Lower leg skin (tissue), 4 donors: ENCODE data around the gene NKAIN2. TPM values are rescaled to one million over a fixed set of nuclear protein-coding genes. Genes with fewer than 3 reads are reported as not detected.
"Not testable (repeated sequence)": the region's sequence is repeated elsewhere in the genome, so short reads cannot be mapped to it uniquely, and the experiment has no call there.

Source experiments
- DNase-seq, 2 donors: peaks; one replicate each; pipeline ENCODE4 v3.0.0-alpha.2; 2019; ENCODE audit warnings: low spot score in 2 of 2
- H3K4me3 ChIP-seq: fragments of 200-600 bp; sonication (generic); 2 replicates; pipeline ENCODE4 v1.5.1; 2017; ENCODE audit warnings: mild to moderate bottlenecking, low read depth; ENCODE audit not compliant: poor library complexity, severe bottlenecking
- CTCF ChIP-seq, 3 donors: fragments of 450-650 bp; IDR thresholded peaks; one replicate each; pipeline ENCODE4 v1.5.1; 2016; ENCODE audit warnings: antibody characterized with exemption in 3 of 3, mild to moderate bottlenecking in 3 of 3, moderate library complexity in 2 of 3
- POLR2A ChIP-seq, 2 donors: fragments of 450-650 bp; IDR thresholded peaks; one replicate each; pipeline ENCODE4 v1.6.1; 2016 to 2017; ENCODE audit warnings: antibody characterized with exemption in 2 of 2, mild to moderate bottlenecking in 1 of 2, moderate library complexity in 1 of 2
- WGBS, 2 donors: methylation state at CpG; one replicate each; pipeline ENCODE4 v1.1.5; 2018; 5-methylcytosine and 5-hydroxymethylcytosine counted together
- intact Hi-C: fragments of 100-400 bp; cut with DNase I; formaldehyde crosslinking; loops from one replicate; pipeline ENCODE4 v1.15.0; 2023; ENCODE audit warnings: low total_unique reads
- total RNA-seq, 4 donors: library from RNA; depleted of rRNA; stranded (reverse); fragments of >200 nt; gene quantifications; one replicate each; pipeline ENCODE4 v1.1.0, GENCODE V29; 2016

The NKAIN2 gene
- total RNA-seq, 4 donors from 2014 or later: 0.37 TPM; not detected in 3

GRCh38 chr6:124551711-124552233 lies 748.1 kb downstream of the NKAIN2 start:
- no peak overlapping the region for H3K4me3 ChIP-seq
- 76 to 89% methylated on average over 3 of the region's 3 CpGs for WGBS, 2 donors
- intact Hi-C loops: loop anchor here (5.0 kb wide), 1 partner anchor 824 kb away; no protein-coding TSS in a partner anchor
- TF ChIP-seq POLR2A (IDR thresholded peaks at IDR 0.05) (no peak), CTCF (IDR thresholded peaks at IDR 0.05) (no peak)
- DNase-seq: no peak

GRCh38 chr6:124557873-124558272 lies 754.2 kb downstream of the NKAIN2 start:
- intact Hi-C loops: no loop called here
- no peak for DNase-seq
- TF ChIP-seq CTCF (IDR thresholded peaks at IDR 0.05): no peak
- no peak for TF ChIP-seq POLR2A (IDR thresholded peaks at IDR 0.05)

GRCh38 chr6:124560078-124560477 lies 756.4 kb downstream of the NKAIN2 start:
- 70 to 82% methylated on average over 2 of the region's 2 CpGs for WGBS, 2 donors
- DNase-seq, intact Hi-C loops, H3K4me3 ChIP-seq: not testable (repeated sequence)

More at GRCh38 chr6:124557873-124558272, 754.2 kb downstream of the NKAIN2 start:
- no peak overlapping the region for H3K4me3 ChIP-seq

- TF ChIP-seq CTCF (IDR thresholded peaks at IDR 0.05) (no peak), POLR2A (IDR thresholded peaks at IDR 0.05) (no peak)
- DNase-seq: no peak
- 47 to 56% methylated on average over 3 of the region's 3 CpGs for WGBS, 2 donors
- no peak overlapping the region for H3K4me3 ChIP-seq
- intact Hi-C loops: no loop called here
These were observed 757.4 kb downstream of the NKAIN2 start for GRCh38 chr6:124560873-124561567.

- intact Hi-C loops: no loop called here
- WGBS, 2 donors: 87 to 89% methylated on average over 4 of the region's 4 CpGs
- H3K4me3 ChIP-seq: no peak overlapping the region
- no peak for DNase-seq
- TF ChIP-seq POLR2A (IDR thresholded peaks at IDR 0.05) (no peak), CTCF (IDR thresholded peaks at IDR 0.05) (no peak)
These were observed 758.0 kb downstream of the NKAIN2 start for GRCh38 chr6:124561635-124562130.

GRCh38 chr6:124564125-124564524 lies 760.5 kb downstream of the NKAIN2 start:
- intact Hi-C loops, DNase-seq, H3K4me3 ChIP-seq: not testable (repeated sequence)
- WGBS, 2 donors: 97 to 98% methylated on average over 3 of the region's 3 CpGs

- no peak overlapping the region for H3K4me3 ChIP-seq
- TF ChIP-seq CTCF (IDR thresholded peaks at IDR 0.05): no peak
- no peak for TF ChIP-seq POLR2A (IDR thresholded peaks at IDR 0.05)
- intact Hi-C loops: no loop called here
- DNase-seq: no peak
- 87% methylated on average over 5 of the region's 5 CpGs for WGBS, 2 donors
These were observed 763.7 kb downstream of the NKAIN2 start for GRCh38 chr6:124567401-124567800.
